GM18909 (cell line): Measurements from ENCODE around the gene VPS13D.
A peak's percentile ranks its signal among the peaks of the same experiment; 100 is the strongest.
"Not testable (repeated sequence)": the region's sequence is repeated elsewhere in the genome, so short reads cannot be mapped to it uniquely, and the experiment has no call there.

ENCODE experiments used
- ATAC-seq: cut with Tn5 transposase; IDR thresholded peaks from one replicate; pipeline ENCODE4 v1.9.1; 2021; ENCODE audit warnings: mild to moderate bottlenecking; ENCODE audit not compliant: unreplicated experiment, poor library complexity

Gene VPS13D

DNA sequence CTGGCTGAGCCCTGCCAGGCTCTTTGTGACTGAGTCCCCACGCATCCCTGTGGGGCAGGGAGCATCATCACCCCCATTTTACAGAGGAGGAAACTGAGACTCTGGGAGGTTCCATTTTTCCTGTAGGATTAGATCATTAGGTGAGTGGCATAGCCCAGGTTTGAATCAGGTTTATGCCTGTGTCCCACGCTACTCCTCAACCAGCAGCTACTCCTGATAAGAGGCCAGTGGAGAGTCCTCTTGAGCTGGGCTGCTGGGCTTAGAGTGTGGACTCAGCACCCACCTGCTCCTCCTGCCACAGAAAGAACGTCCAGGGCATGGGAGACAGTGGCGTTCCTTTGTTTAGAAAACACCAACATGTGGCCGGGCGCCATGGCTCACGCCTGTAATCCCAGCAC, 32.3 kb upstream of the VPS13D start:
- no peak for ATAC-seq

DNA sequence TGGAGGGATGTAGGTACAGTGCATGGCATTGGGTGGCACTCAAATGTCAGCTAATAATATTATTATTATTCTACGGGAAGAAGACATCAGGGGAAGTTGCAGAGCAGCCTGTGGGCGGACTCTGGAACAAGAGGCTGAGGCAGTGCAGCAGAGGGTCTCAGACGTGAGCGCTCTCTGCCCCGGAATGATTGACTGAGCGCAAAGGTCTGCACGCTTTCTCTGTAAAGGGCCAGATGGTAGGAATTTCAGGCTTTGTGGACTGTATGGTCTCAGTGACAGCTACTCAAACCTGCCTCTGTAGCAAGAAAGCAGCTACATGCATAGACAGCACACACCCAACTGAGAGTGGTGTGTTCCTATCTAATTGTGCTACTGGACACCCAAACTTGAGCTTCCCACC, 29.6 kb upstream of the VPS13D start:
- ATAC-seq, result no peak

GRCh38 chr1:12201352-12202189, 28.3 kb upstream of the VPS13D start:
- ATAC-seq, result no peak

DNA sequence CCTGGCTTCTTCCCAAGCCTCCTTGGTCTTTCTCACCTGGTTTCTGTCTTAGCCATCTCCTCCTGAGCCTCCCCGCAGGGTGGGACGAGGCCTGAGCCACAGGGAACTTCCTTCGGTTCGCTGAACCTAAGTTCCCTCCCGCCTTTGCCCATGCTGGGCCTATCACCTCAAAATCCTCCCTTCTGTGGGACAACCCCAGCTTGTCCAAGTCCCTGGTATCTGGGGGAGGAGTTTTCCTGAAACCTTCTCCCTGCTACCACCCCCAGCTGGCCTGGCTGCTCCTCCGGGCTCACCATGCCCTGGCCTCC, 27.7 kb upstream of the VPS13D start:
- ATAC-seq, result no peak

DNA sequence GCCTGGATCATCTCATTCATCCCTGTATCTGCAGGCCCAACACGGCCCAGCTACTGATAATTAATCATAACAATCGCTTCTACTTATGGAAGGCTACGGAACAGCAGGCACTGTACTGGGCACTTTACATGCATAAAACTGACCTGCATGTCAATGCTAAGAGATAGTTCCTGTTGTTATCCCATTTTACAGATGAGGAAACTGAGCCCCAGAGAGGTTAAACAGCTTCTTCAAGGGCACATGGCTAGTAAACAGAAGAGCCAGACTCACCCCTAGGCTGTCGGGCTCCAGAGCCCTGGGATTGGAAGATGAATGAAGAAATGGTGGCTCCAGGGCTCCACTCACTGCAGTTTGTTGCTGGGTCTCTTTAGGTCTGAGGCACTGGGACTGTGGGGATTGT, 27.3 kb upstream of the VPS13D start:
- no peak for ATAC-seq

DNA sequence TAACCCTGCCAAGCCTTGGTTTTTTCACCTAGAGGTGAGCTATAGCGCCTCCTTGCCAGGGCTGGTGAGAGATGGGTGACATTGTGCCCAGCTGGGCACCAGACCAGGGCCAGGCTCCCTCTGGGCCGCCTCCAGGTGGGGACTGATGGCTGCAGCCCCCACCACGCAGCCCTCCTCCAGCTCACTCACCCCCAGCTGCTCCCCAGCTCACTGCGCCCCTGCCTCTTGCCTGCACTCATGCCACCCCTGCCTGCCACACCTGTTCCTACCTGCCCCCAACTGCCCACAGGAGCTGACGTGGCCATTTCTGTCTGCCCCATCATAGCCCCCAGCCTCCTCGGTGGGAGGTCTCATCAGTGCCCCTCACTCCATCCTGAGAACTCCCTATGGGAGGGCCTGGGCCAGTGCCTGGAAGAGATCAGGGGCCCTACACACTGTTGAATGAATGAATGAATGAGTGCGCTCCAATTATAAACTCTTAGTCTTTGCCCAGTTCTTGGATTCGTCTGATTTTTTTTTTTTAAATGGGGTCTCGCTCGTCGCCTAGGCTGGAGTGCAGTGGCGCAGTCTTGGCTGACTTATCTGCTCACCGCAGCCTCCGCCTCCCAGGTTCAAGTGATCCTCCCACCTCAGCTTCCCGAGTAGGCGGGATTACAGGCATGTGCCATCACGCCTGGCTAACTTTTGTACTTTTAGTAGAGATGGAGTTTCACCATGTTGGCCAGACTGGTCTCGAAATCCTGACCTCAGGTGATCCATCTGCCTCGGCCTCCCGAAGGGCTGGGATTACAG, 26.4 kb upstream of the VPS13D start:
- ATAC-seq, result no peak

GRCh38 chr1:12204140-12204539, 25.7 kb upstream of the VPS13D start:
- ATAC-seq, result no peak

DNA sequence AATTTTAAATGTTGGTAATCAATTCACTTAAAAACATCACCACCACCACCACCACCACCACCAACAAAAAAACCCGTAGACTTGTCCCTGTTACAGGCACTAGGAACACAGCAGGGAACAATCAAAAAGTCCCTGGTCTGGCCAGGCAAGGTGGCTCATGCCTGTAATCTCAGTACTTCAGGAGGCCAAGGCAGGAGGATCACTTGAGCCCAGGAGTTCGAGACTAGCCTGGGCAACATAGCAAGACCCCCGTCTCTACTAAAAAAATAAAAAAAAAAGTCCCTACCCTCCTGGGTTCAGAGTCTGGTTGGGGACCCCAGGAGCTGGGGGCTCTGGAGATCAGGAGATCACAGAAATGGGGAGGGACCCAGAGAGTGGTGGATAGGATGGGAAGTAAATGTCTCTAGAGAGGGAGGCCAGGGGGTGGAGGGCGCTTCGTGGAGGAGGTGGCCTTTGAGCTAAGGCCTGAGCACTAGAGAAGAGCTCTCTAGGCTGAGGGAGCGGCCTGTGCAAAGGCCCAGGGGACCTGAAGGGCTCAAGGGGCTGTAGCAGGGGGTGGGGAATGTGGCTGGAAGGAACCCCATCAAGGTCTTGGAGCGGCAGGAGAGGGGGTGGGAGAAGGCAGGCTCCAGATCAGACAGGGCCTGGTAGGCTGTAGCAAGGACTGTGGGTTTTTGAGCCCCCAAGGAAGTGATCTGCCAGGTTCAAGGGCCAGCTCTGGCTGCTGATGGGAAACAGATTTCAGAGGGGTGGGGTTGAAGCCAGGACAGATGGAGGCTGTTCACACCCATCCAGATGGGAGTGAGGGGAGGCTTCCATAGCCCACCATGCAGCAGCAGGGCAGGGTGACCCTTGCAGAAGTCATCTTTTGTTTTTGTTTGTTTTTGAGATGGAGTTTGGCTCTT, 24.8 kb upstream of the VPS13D start:
- ATAC-seq, result no peak

DNA sequence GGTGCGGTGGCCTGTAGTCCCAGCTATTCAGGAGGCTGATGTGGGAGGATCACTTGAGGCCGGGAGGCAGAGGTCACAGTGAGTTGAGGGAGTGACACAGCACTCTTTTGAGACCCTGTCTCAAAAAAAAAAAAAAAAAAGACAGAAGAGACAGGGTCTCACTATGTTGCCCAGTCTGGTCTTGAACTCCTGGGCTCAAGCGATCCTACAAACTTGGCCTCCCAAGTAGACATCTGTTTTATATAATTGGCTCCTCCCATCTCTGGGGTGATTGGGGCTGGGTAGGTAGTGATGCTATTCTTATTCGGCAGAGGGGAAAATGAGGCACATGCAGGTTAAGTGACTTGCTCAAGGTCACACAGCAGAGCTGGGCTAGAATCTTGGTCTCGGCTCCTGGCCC, 23.6 kb upstream of the VPS13D start:
- no peak for ATAC-seq

- ATAC-seq, result no peak
Observed at GRCh38 chr1:12206792-12207424, 22.9 kb upstream of the VPS13D start.

DNA sequence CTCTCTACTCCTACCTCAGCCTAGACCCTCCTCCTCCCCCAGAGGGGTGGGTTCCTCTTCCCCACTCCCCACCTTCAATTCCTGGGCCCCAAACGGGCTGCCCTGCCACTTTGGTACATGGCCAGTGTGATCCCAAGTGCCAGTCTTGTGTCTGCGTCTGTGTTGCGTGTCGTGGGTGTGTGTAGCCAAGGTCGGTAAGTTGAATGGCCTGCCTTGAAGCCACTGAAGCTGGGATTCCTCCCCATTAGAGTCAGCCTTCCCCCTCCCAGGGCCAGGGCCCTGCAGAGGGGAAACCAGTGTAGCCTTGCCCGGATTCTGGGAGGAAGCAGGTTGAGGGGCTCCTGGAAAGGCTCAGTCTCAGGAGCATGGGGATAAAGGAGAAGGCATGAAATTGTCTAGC, 21.6 kb upstream of the VPS13D start:
- no peak for ATAC-seq

- ATAC-seq, result peak; percentile 52
Observed at GRCh38 chr1:12208764-12209494, 20.9 kb upstream of the VPS13D start.

DNA sequence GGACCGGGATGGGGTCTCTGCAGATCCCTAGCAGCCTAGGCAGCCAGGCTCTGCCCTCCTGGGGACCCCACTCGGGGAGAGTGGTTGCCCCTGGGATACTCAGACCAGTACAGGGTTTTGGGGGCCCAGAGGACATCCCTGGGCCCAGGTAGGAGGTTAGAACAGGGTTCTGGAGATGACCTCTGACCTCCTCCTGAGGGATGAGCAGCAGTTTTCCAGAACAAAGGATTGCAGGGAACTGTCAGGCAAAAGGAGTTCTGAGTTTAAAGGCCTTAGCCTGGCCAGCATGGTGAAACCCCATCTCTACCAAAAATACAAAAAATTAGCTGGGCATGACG, 20.4 kb upstream of the VPS13D start:
- no peak for ATAC-seq

GRCh38 chr1:12215118-12215961, 14.5 kb upstream of the VPS13D start:
- no peak for ATAC-seq

DNA sequence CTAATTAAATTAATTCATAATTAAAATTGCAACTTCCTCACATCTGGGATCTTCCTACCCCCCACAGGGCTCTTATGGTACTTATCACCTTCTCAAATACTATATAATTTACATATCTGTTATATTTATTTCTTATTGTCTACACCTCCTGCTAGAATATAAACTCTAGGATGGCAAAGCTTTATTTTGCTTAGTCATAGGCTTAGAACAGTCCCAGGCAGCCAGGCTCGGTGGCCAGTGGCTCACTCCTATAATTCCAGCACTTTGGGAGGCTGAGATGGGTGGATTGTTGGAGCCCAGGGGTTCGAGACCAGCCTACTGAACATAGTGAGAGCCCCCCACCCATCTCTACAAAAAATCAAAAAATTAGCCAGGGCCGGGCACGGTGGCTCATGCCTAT, 10.0 kb upstream of the VPS13D start:
- no peak for ATAC-seq

- ATAC-seq, result no peak
Observed at GRCh38 chr1:12220890-12221289, 8.9 kb upstream of the VPS13D start.

- not testable (repeated sequence) for ATAC-seq
Observed at GRCh38 chr1:12222700-12223099, 7.1 kb upstream of the VPS13D start.

- not testable (repeated sequence) for ATAC-seq
Observed at GRCh38 chr1:12224092-12224491, 5.7 kb upstream of the VPS13D start.

GRCh38 chr1:12228979-12229378, 851 bp upstream of the VPS13D start:
- no peak for ATAC-seq
